Upper lobe of right lung (tissue), 1 donor: ENCODE results near the gene BMS1. TPM values are rescaled to one million over a fixed set of nuclear protein-coding genes. Genes with fewer than 3 reads are reported as not detected.

Experiments used
- ATAC-seq: fragments of 200-7000 bp; cut with Tn5 transposase; one replicate; pipeline ENCODE4 v1.9.1; 2020; ENCODE audit warnings: mild to moderate bottlenecking, moderate library complexity
- DNase-seq: peaks from one replicate; pipeline ENCODE4 v3.0.0-alpha.2; 2020
- H3K27ac ChIP-seq: fragments of 200-600 bp; one replicate; pipeline ENCODE4 v1.8.0; 2022
- H3K27me3 ChIP-seq: fragments of 200-600 bp; one replicate; pipeline ENCODE4 v1.8.0; 2022; ENCODE audit warnings: mild to moderate bottlenecking
- H3K36me3 ChIP-seq: fragments of 200-600 bp; one replicate; pipeline ENCODE4 v1.8.0; 2022
- H3K4me1 ChIP-seq: fragments of 200-600 bp; one replicate; pipeline ENCODE4 v1.8.0; 2022
- H3K4me3 ChIP-seq: fragments of 200-600 bp; one replicate; pipeline ENCODE4 v1.8.0; 2022; ENCODE audit warnings: mild to moderate bottlenecking
- H3K9me3 ChIP-seq: fragments of 200-600 bp; one replicate; pipeline ENCODE4 v1.8.0; 2022
- intact Hi-C: fragments of 100-400 bp; cut with DNase I; formaldehyde crosslinking; loops from one replicate; pipeline ENCODE4 v1.11.0; 2022
- total RNA-seq: library from RNA; stranded (reverse); fragmentation: NEBNext Ultra II Directional; extraction: Animal tissue kit (Norgen Biotek cat#: 25700); gene quantifications from one replicate; pipeline ENCODE4 v1.2.1, GENCODE V29; 2021
- TF ChIP-seq, protein P1 (sequence below): fragments of 200-600 bp; IDR thresholded peaks from one replicate; pipeline ENCODE4 v1.8.0; 2022; ENCODE audit warnings: antibody characterized with exemption
- donor health status: DM: no; HTN: yes; CAD: no; lungs with severe emphysema.

Gene BMS1
- total RNA-seq, 1 donor from 2014 or later = 13.0 TPM

DNA sequence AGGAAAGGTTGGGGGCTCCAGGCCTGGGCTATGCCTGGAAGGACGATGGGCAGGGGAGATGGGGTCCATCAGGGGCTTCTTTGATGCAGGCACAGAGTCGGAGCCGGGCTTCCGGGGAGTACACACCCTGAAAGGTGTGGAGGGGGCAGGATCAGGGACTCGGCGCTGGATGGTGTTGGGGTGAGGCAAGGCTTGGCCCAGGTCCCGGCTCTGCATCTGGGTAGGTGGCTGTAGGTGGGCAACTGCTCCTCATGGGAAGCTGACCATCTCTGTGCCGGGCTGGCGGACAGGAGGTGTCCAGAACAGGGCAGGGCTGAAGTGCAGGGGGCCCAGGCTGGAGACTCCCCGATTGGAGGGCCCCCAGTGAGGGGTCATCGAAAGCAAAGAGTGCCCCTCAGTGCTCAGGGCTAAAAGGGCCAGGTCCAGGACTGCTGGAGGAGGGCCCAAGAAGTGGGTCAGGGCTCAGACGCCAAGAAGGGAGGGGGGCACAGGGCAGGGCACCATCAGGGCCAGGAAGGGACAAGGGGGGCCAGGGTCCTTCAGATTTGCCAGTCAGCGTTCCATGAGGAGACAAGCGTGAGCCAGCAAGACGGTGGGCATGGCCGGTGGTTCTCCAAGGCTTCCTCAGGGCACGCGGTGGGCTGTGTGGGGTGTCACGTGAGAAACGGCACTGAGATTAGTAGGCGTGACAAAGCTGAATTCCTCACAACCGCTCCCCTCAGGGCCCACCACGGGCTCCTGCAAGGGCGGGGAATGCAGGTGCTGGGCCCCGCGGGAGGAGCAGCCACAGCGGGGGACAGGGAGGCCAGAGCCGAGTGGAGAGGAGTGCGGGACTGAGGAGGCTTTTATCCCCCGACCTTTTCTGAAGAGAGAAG lies 97.0 kb downstream of the BMS1 start:
- Histone ChIP-seq H3K27me3 (no peaks in the 10 kb centered on the region), H3K27ac (no peak overlapping the region), H3K36me3 (no peaks in the 10 kb centered on the region), H3K9me3 (no peaks in the 10 kb centered on the region), H3K4me3 (no peak overlapping the region), H3K4me1 (no peaks in the 10 kb centered on the region)
- intact Hi-C loops = no loop called here
- TF ChIP-seq, protein P1, sequence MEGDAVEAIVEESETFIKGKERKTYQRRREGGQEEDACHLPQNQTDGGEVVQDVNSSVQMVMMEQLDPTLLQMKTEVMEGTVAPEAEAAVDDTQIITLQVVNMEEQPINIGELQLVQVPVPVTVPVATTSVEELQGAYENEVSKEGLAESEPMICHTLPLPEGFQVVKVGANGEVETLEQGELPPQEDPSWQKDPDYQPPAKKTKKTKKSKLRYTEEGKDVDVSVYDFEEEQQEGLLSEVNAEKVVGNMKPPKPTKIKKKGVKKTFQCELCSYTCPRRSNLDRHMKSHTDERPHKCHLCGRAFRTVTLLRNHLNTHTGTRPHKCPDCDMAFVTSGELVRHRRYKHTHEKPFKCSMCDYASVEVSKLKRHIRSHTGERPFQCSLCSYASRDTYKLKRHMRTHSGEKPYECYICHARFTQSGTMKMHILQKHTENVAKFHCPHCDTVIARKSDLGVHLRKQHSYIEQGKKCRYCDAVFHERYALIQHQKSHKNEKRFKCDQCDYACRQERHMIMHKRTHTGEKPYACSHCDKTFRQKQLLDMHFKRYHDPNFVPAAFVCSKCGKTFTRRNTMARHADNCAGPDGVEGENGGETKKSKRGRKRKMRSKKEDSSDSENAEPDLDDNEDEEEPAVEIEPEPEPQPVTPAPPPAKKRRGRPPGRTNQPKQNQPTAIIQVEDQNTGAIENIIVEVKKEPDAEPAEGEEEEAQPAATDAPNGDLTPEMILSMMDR = no peak
- DNase-seq = peak; percentile 52
- no peak for ATAC-seq

DNA sequence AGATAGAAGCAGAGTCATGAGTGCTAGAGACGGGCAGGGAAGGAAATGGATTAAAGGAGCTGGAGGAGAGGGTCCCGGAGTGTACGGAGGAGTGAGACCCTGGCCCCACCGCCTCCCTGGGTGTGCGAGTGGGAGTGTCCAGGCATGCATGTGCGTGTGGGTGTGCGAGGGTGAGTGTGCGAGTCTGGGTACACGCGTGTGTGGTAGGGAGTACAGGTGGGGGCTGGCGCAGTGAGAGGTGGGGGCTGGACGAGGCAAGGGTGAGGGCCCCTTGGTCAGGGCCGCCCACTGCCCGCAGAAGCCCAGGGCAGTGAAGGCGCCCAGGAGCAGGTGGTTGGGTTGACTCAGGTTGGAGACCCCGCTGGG lies 97.6 kb downstream of the BMS1 start:
- no peak overlapping the region for H3K4me3 ChIP-seq
- no peak overlapping the region for H3K27ac ChIP-seq
- no peaks in the 10 kb centered on the region for H3K27me3 ChIP-seq
- no peaks in the 10 kb centered on the region for H3K36me3 ChIP-seq
- intact Hi-C loops = no loop called here
- no peak for DNase-seq
- TF ChIP-seq, protein P1 = no peak
- no peaks in the 10 kb centered on the region for H3K9me3 ChIP-seq
- ATAC-seq = no peak
- no peaks in the 10 kb centered on the region for H3K4me1 ChIP-seq

DNA sequence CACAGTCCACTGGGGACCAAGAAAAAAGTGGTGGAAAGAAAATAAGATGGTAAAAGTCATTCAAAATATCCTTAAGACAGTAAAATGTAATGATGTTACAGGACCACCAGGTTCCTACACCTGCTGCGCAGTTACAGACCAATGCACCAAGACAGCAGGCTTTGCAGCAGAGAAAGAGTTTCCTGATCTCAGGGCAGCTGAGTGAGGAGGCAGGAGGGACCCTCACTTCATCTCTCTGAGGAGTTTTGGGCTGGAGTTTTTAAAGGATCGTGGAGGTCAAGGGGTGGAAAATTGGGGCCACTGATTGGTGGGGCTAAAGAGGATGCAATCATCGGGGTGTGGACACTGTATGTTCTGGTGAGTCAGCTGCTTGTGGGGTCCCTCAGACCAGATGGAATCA lies 100.0 kb downstream of the BMS1 start:
- no peak for DNase-seq
- no peak overlapping the region for H3K27ac ChIP-seq
- TF ChIP-seq, protein P1 = no peak
- no peaks in the 10 kb centered on the region for H3K36me3 ChIP-seq
- H3K4me3 ChIP-seq = no peak overlapping the region
- intact Hi-C loops = no loop called here
- ATAC-seq = no peak
- H3K27me3 ChIP-seq = no peaks in the 10 kb centered on the region
- H3K4me1 ChIP-seq = no peaks in the 10 kb centered on the region
- H3K9me3 ChIP-seq = no peaks in the 10 kb centered on the region

Other genes with a start within 250 kb of the BMS1 start
- 31.5 TPM for gene ZNF33B, start 144.2 kb upstream of the BMS1 start, total RNA-seq